Epithelial cell of proximal tubule (primary cell): ENCODE data around the gene CCDC73. TPM values are rescaled to one million over a fixed set of nuclear protein-coding genes. Genes with fewer than 3 reads are reported as not detected.

Source experiments
- DNase-seq: peaks from one replicate; pipeline ENCODE4 v3.0.0-alpha.2; 2011; ENCODE audit warnings: low read depth
- H3K4me3 ChIP-seq: 2 replicates; pipeline ENCODE4 v1.5.1; 2011; ENCODE audit warnings: low read depth, mild to moderate bottlenecking, low read length
- total RNA-seq: library from RNA; depleted of rRNA; stranded (reverse); fragments of >200 nt; gene quantifications from 2 replicates; pipeline ENCODE4 v1.2.3, GENCODE V29; 2015
- TF ChIP-seq, protein P1 (sequence below): conservative IDR thresholded peaks from 2 replicates; pipeline ENCODE4 v1.5.1; 2012; ENCODE audit warnings: low read depth, mild to moderate bottlenecking, low read length

The CCDC73 gene
- total RNA-seq, 1 donor from 2014 or later: not detected

GRCh38 chr11:32567154-32567553, 227.3 kb downstream of the CCDC73 start:
- H3K4me3 ChIP-seq: no peak overlapping the region
- no peak for DNase-seq
- TF ChIP-seq, protein P1, sequence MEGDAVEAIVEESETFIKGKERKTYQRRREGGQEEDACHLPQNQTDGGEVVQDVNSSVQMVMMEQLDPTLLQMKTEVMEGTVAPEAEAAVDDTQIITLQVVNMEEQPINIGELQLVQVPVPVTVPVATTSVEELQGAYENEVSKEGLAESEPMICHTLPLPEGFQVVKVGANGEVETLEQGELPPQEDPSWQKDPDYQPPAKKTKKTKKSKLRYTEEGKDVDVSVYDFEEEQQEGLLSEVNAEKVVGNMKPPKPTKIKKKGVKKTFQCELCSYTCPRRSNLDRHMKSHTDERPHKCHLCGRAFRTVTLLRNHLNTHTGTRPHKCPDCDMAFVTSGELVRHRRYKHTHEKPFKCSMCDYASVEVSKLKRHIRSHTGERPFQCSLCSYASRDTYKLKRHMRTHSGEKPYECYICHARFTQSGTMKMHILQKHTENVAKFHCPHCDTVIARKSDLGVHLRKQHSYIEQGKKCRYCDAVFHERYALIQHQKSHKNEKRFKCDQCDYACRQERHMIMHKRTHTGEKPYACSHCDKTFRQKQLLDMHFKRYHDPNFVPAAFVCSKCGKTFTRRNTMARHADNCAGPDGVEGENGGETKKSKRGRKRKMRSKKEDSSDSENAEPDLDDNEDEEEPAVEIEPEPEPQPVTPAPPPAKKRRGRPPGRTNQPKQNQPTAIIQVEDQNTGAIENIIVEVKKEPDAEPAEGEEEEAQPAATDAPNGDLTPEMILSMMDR: no peak

DNA sequence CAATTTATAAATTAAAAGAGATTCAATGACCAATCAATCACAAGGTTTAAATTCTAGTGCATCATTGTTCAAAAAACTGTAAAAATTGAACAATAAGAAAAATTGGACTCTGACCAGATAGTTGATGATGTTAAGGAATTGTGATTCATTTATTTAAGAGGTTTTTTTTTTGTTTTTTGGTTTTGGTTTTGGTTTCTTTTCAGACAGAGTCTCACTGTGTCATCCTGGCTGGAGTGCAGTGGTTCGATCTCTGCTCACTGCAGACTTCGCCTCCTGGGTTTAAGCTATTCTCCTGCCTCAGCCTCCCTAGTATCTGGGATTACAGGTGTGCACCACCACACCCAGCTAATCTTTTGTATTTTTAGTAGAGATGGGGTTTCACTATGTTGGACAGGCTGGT, 227.9 kb downstream of the CCDC73 start:
- DNase-seq: no peak
- TF ChIP-seq, protein P1: no peak
- no peak overlapping the region for H3K4me3 ChIP-seq

DNA sequence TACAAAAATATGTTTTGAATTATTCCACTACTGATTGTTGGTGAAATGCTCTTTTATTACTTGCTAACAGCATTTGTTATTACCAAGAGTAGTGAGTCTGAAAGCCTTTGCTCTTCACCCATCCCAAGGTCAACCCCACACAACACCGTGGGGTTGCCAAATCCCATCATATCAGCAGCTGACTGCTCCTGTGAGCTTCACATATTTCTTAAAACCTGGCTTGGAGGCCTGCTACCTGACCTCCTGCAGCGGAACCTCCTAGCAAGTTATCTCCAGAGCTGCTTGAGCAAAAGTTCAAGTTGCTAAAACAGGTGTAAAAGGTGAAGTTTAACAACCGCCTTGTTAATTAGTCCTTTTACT, 230.9 kb downstream of the CCDC73 start:
- DNase-seq: no peak
- TF ChIP-seq, protein P1: no peak

GRCh38 chr11:32562839-32563599, 231.4 kb downstream of the CCDC73 start:
- DNase-seq: peak; percentile 42
- TF ChIP-seq, protein P1: no peak
- no peak overlapping the region for H3K4me3 ChIP-seq

More for the DNA sequence above, 230.9 kb downstream of the CCDC73 start:
- H3K4me3 ChIP-seq: no peak overlapping the region

GRCh38 chr11:32561835-32562234, 232.6 kb downstream of the CCDC73 start:
- no peak for DNase-seq
- TF ChIP-seq, protein P1: peak; percentile 38
- no peak overlapping the region for H3K4me3 ChIP-seq

DNA sequence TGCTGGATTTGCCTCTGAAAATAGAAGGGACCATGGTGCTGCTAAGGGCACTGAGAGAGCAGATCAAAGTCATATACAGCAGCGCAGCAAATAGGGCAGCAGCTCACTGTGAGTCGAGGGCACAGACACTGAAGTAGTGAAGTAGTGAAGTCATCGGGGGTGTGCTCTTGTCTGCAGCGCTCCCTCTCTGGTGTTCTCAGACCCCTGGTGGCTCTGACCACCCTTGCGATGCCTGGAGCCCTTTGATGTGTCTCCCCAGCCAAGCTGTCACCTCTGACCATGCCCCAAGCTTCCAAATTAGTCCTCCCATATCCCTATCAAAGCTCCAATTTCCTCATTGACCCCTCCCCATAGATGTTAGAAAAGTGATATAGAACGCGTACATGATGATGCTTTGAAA, 238.6 kb downstream of the CCDC73 start:
- DNase-seq: no peak
- no peak overlapping the region for H3K4me3 ChIP-seq
- TF ChIP-seq, protein P1: no peak

GRCh38 chr11:32555091-32555490, 239.4 kb downstream of the CCDC73 start:
- TF ChIP-seq, protein P1: no peak
- DNase-seq: no peak
- no peak overlapping the region for H3K4me3 ChIP-seq
